NOMO-1 treated with dmso at 0.1 percent for 144 hours (cell line): Measurements from ENCODE around the gene ZBTB18.

ENCODE experiments used
- DNase-seq: peaks from one replicate; lab custom pipeline; 2025; ENCODE audit not compliant: unreplicated experiment; lab: John Stamatoyannopoulos, UW

ZBTB18 gene

DNA sequence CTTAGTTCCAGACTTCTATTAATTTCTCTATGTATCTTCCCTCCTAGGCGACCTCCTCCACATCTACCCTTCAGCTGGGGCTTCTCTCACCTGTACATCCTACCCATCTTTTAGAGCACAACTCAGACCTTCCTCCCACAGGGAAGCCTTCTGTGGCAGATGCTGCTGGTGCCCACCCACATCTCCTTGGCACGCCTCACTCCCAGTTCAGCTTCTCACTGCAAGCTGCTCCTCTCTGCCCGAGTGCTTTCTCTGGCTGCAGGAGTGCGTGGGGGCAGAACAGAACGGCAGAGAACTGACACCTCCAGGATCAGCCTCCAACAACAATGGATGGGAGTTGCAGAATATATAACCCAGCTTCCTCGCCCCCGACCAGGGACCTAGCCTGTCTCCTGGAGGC is 36.5 kb downstream of the ZBTB18 start:
- DNase-seq, result no peak

DNA sequence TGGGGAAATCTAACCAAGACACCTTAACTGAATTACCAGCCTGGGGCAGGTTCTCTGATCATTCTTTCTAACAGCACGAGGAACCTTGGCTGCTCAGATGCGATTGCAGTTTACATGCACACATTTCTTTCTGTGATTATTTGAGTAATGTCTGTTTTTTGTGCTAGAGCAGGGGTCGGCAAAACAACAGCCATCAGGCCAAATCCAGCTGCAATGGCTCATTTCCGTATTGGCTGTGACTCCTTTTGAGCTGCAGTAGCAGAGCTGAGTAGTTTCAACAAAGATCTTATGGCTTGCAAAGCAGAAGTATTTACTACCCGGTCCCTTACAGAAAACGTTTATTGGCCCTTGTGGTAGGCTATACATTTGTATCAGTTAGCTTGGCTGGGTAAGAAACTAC is 37.1 kb downstream of the ZBTB18 start:
- DNase-seq, result no peak

DNA sequence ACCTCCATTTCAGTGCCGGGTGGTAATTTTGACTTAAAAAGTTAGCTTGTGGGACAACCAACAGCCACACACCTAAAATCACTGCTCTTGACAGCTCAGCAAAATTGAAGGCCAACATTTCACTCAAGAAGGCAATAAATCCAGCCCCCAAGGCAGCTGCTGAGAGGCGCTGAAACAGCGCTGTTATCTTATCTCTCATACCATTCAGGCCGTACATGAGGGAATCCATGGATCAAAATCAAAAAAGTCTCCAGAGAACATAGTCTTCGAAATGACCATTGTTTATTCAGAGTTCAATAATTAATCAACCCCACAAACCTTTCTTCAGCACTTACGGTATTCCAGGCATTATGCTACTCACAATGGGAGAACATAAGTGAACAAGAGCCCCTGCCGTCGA is 38.5 kb downstream of the ZBTB18 start:
- DNase-seq, result no peak

DNA sequence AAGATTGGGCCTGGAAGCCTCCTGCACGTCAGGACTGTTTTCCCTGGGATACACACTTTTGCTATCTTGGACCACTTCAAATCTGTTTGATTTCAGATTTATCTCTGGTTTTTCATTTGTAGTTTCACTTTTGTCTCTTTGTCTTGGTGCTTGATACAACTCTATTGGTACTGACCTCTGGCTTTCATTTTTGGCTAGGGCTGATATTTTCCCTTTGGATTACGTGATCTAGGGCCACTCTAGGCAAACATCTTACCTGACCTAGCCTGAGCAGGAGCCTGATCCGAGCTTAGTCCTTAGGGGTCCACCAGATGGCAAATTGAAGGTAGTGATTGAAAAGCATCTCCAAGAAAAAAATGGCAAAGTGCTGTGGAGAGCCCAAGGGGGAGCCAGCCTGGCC is 39.6 kb downstream of the ZBTB18 start:
- no peak for DNase-seq

DNA sequence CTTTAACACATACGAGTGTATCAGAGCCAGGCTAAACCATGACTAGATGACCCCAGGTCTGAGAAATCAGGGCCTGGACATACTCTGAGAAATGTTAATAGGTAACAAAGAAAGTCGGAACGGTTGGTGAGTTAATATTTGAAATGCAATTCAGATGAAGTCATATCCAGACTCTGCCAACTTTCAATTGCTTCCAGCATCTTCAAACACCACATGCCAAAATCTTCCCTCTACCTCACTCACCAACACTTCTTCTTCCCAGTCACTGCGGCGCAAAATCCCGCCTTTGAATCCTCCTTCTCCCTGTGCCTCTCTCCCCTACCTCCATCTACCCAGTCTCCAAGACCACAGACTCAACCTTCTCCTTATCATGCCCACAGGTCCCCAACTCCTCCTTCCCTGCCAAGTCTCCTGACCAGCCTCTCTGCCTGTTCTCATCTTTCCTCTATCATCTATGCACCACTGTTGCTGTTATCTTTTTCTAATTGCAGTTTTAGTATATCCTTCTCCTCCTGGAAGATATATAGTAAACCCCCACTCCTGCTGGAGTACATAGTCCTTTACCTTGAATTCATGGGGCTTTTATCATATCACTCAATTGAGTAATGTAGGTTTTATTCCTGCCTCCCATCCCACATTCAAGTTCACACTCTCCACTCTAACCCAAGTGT is 41.3 kb downstream of the ZBTB18 start:
- DNase-seq, result no peak

DNA sequence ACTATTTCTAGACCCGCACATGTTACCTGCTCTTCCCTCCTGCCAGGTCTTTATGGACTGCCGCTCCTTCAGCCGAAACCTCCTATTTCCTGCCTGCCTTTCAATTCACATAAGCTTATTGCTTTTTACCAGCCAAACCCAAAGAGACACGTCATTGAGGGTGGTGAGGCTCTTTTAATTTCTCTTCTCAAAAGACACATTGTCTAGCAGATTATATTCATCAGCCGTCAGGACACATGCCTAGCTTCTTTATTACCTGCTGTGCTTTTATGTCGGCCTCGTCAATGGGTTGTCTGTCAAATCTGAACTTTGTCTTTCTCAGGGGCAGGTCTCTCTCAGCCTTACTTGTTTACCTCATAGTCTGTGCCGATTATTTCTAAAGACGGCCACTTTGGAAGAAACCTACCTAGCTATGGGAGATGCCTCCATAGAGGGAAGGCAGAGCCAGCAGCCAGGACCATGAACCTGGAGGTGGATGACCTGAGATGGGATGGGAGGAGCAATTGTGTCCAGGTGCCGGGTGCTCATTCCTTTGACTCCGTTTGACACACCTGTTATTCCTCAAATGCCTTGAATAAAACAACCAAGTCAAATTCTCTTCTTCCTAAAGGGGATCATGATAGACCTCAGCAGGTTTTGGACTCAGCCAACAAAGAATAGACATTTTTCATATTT is 42.0 kb downstream of the ZBTB18 start:
- DNase-seq, result no peak

DNA sequence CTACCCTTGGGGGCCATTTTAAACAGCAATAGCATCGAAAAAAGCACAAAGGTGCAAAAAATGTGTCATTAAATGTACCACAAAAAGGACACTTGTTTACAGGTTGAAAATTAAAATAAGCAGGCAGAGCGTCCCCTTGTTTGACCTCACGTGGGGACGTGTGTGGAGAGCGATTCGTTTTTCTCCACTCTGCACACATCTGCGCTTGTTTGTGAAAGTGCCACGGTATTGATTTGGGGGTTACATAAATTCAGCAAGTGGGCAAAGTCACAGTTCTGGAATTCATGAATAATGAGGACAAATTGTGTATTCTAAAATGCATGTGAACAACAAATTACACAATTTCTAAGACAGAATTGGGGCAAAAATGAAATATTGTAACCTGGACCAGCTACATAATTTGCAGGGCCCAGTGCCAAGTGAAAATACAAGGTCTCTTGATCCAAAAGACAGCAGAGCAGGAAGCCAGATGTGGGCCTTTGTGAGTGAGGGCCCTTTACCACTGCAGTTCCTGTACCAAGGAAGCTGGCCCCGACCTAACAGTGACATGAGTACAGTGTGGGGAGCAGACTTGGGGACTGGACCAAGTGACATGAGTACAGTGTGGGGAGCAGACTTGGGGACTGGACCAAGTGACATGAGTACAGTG is 43.9 kb downstream of the ZBTB18 start:
- DNase-seq, result no peak

DNA sequence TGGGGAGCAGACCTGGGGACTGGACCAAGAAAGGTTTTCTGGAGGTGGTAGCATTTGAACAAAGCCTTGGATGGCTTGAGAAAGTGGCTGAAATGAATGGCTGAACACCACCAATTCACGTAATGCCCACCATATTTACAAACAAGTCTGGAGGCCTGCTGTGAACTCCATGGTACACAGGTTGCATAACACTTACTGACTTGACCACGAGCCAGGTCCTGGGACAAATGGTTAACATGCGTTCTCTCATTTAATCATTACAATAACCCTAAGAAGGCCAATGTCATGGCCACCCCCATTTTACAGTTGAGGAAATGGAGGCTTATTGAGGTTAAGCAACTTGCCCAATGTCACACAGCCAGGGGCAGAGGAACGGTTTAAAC is 44.4 kb downstream of the ZBTB18 start:
- no peak for DNase-seq

DNA sequence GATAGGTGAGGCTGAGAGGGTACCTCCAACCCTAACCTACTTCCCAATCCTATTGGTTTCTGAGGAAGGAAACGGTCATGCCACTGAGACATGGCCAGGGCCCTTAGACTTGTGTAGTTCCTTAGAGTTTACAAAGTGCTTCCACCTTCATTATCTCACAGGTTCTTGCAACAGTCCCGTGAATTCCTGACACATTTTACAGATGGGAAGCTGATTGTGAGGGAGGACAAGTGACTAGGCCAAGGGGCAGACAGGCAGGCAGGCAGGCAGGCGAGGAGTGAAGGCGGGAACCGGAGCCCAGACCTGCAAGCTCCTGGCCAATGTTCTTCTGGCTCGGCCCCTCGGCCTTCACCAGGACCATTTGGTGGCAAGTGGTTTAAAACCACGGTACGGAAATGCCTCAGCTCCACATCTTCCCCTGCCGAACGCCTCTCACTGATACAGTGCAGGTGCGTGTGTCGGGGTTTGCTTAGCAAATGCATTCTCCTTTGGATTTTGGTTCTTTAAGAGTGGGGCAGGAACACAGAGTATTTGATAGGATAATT is 45.1 kb downstream of the ZBTB18 start:
- DNase-seq, result no peak

DNA sequence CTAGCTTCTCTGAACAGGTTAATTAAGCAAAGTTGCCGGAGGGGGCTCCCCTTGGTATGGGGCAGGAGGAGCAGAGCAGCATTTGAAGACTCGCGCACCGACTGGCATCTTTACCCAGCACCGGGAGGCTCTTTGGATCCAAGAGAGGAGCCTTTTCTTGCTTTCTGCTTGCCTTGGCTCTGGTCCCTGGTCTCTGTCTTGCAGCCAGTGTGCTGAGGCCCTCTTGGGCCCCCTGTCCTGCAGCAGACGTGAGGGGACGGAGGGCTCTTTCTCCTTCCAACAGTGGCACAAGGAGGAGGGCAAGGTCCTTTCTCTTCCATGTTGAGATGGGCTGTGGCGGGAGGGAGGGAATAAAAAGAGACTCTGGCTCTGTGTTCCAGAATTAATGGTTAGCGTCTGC is 45.6 kb downstream of the ZBTB18 start:
- no peak for DNase-seq

DNA sequence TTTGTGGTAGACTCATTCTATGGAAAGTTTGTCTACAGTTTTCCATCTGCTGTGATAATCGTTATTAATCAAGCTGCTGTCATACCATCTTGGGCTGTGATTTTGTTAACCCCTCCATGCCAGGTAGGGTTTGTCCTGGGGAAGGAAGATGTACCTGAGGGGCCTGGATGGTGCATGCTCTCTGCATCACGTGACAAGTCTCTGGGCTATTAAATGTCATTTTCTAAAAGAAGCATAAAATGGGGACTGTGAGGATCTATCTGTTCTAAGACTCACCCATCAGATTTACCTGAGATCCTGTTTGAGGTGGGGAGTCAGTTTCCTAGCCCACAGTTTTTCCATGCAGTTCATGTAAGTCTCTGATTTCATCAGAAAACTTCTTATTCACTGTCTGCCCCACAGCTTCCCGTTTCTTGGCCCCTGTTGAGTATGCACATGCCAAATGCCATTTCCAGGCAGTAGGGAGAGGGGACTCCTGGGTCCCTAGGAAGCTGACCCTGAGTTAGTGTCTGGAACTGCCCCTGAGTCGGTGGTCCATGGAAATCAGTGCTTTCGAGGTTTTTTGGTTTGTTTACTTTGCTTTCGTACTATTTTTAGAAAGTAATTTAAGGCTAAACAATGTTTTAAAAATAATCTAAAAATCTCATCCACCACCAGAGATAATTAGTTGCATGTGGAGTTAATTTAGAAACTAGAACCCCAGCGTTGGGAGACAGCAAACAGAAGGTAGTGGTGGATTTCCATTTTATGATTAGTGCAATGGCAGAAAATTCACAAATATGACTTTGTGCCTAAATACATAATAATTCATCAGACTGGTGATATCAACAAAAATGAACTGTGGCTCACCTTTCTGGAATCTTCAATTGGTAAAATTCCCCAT is 46.7 kb downstream of the ZBTB18 start:
- DNase-seq, result no peak

DNA sequence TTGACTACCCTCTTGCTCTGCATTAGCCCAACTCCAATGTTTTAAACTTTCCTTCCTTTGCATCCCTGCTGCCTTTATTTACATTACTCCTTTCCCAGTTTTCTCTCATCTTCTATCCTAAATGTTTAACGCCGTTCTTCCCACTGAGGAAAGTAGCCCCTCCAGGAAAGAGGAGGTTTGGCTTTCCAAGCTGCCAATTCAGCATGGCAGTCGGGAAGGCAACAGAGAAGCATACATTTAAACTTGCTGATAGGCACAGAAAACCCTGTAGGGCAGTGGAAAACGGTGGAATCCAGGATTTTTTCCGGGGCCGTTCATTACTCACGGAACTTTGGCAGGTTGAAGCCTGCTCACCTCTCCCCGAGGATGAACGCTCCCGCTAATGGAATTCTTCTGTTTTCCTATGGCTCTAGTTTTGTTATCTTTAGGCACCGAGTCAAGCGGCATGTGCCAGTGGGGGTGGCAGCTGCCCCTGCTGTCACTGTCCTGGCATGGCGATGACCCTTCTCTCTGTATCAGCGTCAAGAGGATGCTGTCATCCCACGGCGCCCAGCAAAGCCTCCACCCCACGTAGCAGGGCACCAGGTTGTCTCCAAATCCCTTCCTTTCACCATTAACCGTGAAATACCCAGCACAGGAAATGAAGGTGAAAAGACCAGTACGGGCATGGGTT is 48.3 kb downstream of the ZBTB18 start:
- DNase-seq, result no peak

DNA sequence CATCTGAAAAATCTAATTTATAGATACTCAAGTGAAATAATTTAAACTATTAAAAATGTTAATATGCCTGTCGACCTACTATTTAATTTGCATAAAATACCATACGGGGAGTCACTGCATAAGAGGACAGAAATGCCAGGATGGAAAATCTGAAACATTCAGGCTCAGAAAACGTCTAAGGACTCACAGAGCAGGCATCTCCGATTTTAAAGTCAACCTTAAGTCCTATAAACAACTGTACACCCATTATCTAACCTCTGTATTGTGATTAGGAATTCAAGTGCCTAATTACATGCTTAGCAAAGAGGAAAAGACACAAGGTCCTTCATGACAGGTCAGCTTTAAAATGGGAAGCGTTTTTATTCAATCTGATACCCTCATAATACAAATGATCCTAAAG is 49.2 kb downstream of the ZBTB18 start:
- no peak for DNase-seq

DNA sequence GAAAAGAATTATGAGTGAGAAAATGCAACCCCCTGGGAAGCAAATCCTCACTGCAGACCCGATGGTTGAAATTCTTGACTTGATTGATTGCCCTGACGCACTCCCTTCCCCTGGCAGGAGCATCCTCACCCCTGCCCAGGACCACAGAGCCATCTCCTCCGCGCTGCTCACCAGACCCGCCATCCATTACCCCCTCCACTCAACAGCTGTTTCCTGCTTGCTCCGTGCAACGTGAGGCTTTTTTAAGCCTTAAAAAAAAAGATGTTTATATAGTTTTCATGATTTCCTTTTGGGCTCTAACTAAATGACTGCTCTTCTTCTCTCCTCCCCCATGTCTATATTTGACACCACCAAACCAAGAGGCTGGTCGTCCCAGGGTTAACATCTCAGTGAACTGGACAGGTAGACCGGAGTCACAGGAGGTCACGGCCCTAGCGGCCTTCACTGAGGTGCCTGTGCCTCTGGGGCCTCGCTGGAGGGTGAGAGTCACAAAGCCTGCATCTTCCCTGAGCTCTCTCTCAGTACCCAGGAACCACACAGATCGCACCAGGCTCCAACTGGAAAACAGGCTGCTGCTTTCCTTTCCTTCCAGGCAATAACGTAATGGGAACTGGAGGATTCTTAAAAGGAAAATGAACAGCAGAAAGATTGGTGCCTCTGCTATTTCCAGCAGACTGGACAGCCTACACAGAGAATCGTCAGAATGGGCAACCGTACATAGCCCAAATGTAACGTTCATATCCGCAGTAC is 49.8 kb downstream of the ZBTB18 start:
- DNase-seq, result no peak

DNA sequence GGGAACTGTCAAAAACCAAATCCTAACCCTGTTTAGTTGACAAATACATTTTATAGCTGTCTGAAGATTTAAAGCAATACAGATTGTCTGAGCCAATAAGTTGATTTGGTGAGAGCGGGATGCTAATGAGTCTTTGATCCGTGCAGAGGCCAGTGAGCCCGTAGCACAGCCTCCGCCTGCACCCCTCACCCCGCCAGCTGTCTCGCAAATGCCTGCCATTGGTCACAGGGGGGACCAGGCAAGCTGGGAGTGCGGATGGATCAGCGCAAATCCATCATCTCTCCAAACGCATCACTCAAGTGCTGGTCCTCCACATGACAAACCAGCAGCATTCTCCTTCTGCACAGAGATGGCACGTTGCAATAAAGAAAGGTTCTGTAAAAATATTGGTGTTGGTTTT is 51.0 kb downstream of the ZBTB18 start:
- no peak for DNase-seq

DNA sequence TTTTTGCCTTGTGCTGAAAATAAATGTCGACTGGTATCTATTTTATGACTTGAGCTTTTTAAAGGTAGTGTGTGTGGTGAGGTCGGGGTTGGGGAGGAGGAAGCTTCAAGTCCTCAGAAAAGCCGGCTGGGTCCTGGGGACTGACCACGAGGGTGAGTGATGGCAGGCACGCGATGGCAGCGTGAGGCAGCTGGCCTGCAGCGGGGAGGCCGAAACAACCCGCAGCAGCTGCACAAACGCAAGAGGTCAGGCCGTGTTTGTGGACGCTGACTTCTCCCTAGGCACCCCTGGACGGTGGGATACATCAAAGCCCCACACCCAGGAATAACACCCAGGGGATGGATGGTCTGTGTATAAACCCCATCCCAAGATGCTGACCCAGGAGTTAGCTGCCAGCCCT is 51.4 kb downstream of the ZBTB18 start:
- no peak for DNase-seq

DNA sequence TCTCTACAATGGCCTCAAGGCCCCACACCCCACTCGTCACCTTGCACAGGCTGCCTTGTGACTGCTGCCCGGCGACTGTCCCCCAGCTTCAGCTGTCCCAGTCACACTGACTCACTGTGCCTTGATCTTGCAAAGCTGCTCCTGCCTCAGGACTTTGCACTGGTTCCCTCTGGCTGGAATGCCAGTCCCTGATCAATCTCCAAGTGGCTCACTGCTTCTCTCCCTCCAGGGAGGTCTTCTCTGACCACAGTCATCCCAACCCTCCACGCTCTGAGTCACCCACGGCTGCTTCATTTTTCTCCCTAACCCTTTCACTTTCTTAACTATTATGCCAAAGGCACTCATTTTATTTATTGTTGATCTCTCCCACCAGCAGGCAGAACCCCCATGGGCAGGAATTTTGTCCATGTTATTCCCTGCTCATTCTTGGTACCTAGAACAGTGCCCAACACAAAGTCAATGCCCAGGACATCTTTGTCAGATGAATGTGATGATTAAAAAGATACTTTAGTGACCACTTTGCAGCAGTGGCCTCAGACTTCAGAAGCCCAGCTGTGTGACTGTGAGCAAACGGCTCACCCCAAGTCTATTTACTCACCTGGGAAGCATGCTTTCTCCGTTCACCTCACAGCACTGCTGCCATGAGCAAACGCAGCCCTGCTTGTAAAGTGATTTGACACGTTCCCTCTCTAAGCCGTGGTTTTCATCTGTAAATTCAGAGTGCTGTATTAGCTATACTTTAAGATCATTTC is 53.4 kb downstream of the ZBTB18 start:
- no peak for DNase-seq

DNA sequence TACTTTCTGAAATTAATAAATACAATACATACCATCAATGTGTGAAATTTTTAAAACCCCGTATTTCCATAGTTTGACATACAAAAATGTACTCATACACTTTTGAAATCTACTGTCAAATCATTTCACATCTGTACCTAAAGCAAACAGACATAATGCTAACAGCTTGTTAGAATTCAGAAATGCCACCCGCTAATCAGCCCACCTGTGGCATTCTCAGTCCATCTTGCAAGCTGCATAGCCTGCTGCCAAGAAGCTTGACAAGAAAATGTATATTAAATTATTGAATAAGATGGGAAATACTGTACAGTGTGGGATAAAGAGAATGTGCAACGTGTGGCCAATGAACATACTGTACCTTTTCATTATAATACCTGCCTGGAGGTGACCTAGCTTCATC is 55.1 kb downstream of the ZBTB18 start:
- no peak for DNase-seq
